ENCODE data around the gene CCDC24. TPM values are rescaled to one million over a fixed set of nuclear protein-coding genes. Genes with fewer than 3 reads are reported as not detected.
A peak's percentile ranks its signal among the peaks of the same experiment; 100 is the strongest.

CCDC24 gene
- total RNA-seq, 2 experiments from 2014 or later = 1.1 to 1.3 TPM

DNA sequence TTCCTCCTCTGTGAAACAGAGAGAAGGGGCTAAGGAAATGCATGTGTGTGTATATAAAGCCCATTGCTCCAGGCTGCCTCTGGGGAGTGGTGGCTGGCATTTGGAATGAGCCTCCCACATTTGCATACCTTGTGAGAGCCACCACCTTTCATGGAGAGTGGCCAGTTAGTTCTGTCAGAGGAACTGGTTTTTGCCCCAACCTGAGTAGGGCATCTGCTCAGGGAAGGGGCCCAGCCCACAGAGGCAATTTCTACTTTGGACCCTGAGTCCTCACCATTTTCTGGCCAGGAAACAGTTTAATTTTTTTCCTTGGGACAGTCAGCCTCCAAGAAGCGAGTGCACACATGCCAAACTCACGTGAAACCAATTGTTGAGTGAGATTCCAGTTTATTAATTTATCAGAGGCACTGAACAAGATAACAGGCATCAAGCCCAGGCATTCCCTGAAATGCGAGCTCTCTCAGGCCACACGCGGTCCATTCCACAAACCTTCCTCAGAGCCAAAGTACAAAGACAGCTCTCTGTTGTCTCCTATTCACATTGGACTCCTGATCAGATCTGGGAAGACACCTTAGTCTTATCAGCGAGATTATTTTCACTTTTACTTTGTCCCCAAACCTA lies 40.9 kb downstream of the CCDC24 start:
- no peaks in the 10 kb centered on the region for H3K27me3 Mint-ChIP-seq (ENCODE audit: low read depth)
- no peak overlapping the region for H3K27ac Mint-ChIP-seq
- H3K4me3 Mint-ChIP-seq = peak overlapping the region; percentile 80
- ATAC-seq = no peak
- H3K4me1 Mint-ChIP-seq (ENCODE audit: low read depth) = peaks cover 30% of the 10 kb centered on the region
- ChIA-PET CTCF (interaction anchor here (0.7 to 7.1 kb wide), 2 partner anchors 26 to 94 kb away, joined by 3 to 107 read pairs; no protein-coding TSS in a partner anchor), POLR2A (no interaction called here)
- no peaks in the 10 kb centered on the region for H3K9me3 Mint-ChIP-seq (ENCODE audit: insufficient read depth)
- H3K36me3 Mint-ChIP-seq (ENCODE audit: low read depth) = no peaks in the 10 kb centered on the region
- no peak for DNase-seq

DNA sequence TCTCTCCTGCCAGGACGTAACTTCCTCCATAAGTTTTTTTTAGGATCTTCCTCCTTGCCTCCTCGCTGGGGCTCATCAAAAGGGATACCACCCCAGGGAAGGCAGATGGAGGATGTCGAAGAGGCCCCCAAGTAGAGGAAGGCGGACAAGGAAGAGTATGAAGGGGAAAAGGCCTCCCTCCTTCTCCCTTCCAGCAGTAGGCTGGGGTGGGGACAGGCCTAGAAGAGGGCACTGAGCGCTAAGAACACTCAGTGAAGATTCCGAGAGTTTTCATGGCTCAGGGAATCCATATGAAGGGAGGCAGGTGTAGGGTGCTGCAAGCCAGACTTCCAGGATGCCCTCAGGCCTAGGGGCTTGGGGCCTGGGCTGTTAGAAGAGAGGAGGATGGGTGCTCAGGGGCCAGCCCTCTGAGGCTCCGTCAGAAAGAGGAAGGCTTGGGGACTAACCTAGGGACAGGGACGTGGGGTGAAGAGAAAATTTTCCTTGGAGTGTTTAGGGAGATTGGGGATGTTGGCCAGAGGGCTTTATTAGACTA lies 41.7 kb downstream of the CCDC24 start:
- CTCF ChIA-PET = interaction anchor here (1.5 to 7.1 kb wide), 2 partner anchors 27 to 58 kb away, joined by 4 to 107 read pairs; partner anchors contain the start of gene ATP6V0B
- Mint-ChIP-seq H3K36me3 (ENCODE audit: low read depth) (no peaks in the 10 kb centered on the region), H3K4me1 (ENCODE audit: low read depth) (peaks cover 30% of the 10 kb centered on the region), H3K4me3 (no peak overlapping the region), H3K27ac (peak overlapping the region; percentile 26), H3K27me3 (ENCODE audit: low read depth) (no peaks in the 10 kb centered on the region), H3K9me3 (ENCODE audit: insufficient read depth) (no peaks in the 10 kb centered on the region)
- POLR2A ChIA-PET = no interaction called here
- ATAC-seq (no peak), DNase-seq (no peak)

DNA sequence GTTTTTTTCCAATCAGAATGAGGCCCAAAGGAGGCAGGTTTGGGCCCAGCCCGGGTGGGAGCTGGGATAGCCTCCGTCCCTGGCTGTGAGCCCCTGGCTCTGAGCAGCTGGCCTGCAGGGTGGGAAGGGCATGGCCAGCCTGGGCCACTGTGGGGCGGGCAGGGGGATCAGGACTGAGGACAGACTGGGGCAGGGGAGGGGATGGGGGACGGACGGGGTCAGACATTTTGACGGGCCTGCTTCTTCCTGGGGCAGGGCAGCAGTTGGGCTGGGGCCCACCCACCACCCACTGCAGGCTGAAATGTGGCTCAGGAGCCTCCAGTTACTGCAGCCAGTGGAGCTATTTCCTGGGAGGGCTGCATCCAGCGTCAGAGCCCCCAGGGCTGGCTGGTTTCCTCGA lies 42.4 kb downstream of the CCDC24 start:
- Mint-ChIP-seq H3K27ac (no peak overlapping the region), H3K36me3 (ENCODE audit: low read depth) (no peaks in the 10 kb centered on the region), H3K9me3 (ENCODE audit: insufficient read depth) (no peaks in the 10 kb centered on the region), H3K27me3 (ENCODE audit: low read depth) (peaks cover 3% of the 10 kb centered on the region), H3K4me3 (no peak overlapping the region), H3K4me1 (ENCODE audit: low read depth) (peaks cover 28% of the 10 kb centered on the region)
- ChIA-PET POLR2A (no interaction called here), CTCF (interaction anchor here (0.8 to 7.1 kb wide), 4 partner anchors 14 to 271 kb away, joined by 3 to 107 read pairs (median 24); partner anchors contain the start of gene ATP6V0B)
- ATAC-seq = no peak
- no peak for DNase-seq

DNA sequence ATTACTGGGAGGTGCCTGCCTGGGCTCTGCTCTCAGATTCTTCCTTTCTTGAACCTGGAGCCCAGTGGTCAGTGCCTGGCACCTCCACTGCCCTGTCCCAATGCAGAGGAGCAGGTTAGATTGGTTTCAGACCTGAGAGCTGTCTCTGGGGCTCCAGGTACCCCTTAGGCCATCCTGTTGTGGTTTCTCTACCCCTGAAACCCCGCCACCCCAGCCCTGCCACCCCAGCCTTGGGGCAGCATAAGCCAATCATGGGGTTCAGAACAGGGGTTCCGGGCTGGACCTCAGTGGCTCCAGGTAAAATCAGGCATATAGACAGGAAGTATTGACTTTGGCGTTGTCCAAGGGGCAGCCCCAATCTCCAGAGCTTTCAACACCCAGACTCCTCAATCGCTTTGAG lies 43.0 kb downstream of the CCDC24 start:
- DNase-seq (no peak), ATAC-seq (no peak)
- H3K4me1 Mint-ChIP-seq (ENCODE audit: low read depth) = peaks cover 21% of the 10 kb centered on the region
- peaks cover 3% of the 10 kb centered on the region for H3K27me3 Mint-ChIP-seq (ENCODE audit: low read depth)
- CTCF ChIA-PET = interaction anchor here (1.4 to 7.1 kb wide), 4 partner anchors 13 to 505 kb away, joined by 3 to 107 read pairs (median 24); partner anchors contain the start of gene ATP6V0B
- no peak overlapping the region for H3K4me3 Mint-ChIP-seq
- no peaks in the 10 kb centered on the region for H3K9me3 Mint-ChIP-seq (ENCODE audit: insufficient read depth)
- no peak overlapping the region for H3K27ac Mint-ChIP-seq
- H3K36me3 Mint-ChIP-seq (ENCODE audit: low read depth) = no peaks in the 10 kb centered on the region
- POLR2A ChIA-PET = no interaction called here

DNA sequence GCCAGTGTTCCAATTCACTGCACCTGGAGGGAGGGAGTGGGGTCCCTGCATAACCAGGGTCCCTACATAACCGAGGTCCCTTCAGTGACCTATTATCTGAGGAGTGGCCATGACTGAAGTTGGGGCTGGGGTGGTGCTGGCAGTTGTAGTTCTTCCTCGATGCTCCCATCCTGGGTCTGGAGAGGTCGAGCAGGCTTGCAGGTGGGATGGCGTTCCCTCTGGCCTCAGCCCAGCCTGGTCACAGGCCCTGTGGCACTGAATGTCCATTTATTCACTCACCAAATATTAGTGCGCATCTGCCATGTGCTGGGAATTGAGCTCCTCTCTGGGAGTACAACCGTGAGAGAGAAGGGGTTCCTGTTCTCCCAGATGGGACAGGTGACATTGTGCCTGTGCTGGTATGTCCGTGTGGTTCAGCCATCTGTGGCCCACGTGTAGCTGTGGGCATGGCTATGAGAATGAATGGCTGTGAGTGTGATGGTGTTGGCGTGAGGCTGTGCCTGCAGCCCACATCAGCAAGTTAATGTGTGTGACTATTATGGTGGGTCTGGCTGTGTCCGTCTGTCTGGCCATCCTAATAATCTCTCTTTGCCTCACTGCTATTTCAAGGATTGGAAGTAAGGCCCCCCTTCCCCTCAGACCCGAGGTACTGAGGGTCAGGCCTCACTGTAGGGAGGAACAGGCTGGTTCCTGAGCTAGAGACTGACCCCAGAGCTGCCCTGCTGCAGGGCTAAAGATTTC lies 43.7 kb downstream of the CCDC24 start:
- Mint-ChIP-seq H3K27ac (no peak overlapping the region), H3K9me3 (ENCODE audit: insufficient read depth) (no peaks in the 10 kb centered on the region), H3K27me3 (ENCODE audit: low read depth) (peaks cover 7% of the 10 kb centered on the region), H3K4me3 (no peak overlapping the region), H3K36me3 (ENCODE audit: low read depth) (no peaks in the 10 kb centered on the region), H3K4me1 (ENCODE audit: low read depth) (peaks cover 17% of the 10 kb centered on the region)
- POLR2A ChIA-PET = interaction anchor here (0.6 kb wide), 1 partner anchor 22 kb away, joined by 3 read pairs; no protein-coding TSS in a partner anchor
- DNase-seq (no peak), ATAC-seq (no peak)
- CTCF ChIA-PET = interaction anchor here (1.3 to 7.1 kb wide), 10 partner anchors 12 to 505 kb away, joined by 3 to 107 read pairs (median 11); partner anchors contain the start of gene ATP6V0B

DNA sequence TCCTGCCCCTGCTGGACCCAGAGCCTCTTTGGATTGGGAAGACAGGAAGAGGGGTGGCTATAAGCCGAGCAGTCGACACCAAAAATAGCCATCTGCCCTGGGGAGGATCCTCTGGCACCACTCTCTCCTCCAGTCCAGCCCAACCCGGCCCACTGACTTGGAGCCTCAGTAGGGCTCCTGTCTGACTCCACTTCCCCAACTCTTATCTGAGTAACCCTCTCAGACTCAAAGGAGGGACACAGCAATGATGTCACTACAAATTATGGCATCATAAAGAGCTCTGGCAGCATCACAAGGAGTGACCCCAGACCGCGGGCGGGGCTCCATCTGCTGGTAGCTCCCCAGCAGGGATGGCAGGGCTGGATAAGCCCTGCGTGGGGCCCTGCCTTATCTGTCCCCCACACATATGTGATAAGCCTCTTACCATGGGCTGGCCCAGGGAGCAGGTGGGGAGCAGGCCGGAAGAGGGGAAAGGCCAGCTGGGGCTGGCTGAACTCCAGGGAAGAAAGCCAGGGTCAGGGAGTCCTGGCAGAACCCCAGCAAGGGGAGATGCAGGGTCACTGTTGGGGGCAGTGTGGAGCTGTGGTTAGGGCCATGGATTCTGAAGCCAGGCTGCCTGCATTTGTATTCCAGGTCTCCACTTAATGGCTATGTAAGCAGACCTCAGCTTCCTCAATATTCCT lies 44.5 kb downstream of the CCDC24 start:
- Mint-ChIP-seq H3K9me3 (ENCODE audit: insufficient read depth) (no peaks in the 10 kb centered on the region), H3K4me3 (no peak overlapping the region), H3K36me3 (ENCODE audit: low read depth) (no peaks in the 10 kb centered on the region), H3K4me1 (ENCODE audit: low read depth) (peaks cover 16% of the 10 kb centered on the region), H3K27ac (no peak overlapping the region), H3K27me3 (ENCODE audit: low read depth) (peaks cover 8% of the 10 kb centered on the region)
- POLR2A ChIA-PET = interaction anchor here (0.6 kb wide), 1 partner anchor 22 kb away, joined by 3 read pairs; no protein-coding TSS in a partner anchor
- CTCF ChIA-PET = interaction anchor here (0.9 to 7.1 kb wide), 19 partner anchors 9 to 506 kb away, joined by 3 to 107 read pairs (median 7); partner anchors contain the start of genes ATP6V0B and PTPRF
- no peak for DNase-seq
- no peak for ATAC-seq

DNA sequence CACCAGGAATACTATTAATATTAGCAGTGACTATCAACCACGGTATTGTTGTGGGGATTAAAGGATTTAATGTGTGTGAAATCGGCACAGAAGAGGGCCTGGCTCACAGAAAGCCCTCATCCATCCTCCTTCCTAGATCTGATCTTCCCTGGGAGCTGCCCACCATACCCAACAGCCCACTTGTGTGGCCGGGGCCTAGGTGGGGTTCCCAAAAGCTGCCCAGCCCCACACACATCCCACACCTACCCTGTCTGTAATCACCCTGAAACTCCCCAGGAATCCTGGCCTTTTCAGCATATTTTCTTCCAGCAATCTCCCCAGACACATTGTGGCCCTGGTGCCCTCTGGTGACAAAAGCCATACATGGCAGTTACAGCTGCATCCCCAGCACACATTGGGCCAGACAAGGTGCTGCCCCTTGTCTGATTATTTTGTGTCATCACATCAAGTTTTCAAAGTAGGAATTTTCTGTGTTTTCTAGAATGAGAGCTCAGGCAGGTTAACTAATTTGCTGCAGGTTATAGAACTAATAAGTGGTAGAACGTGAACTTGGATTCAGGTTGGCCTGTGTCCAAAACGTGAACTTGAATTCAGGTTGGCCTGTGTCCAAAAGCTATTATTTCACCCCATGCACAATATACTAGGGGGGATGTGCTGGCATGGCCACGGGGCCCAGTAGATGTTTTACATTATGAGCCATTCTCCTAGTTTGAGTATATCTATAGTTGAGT lies 45.2 kb downstream of the CCDC24 start:
- POLR2A ChIA-PET = no interaction called here
- CTCF ChIA-PET = interaction anchor here (0.8 to 7.1 kb wide), 23 partner anchors 8 to 506 kb away, joined by 3 to 107 read pairs (median 5); partner anchors contain the start of genes ATP6V0B and PTPRF
- H3K4me1 Mint-ChIP-seq (ENCODE audit: low read depth) = peaks cover 10% of the 10 kb centered on the region
- H3K4me3 Mint-ChIP-seq = no peak overlapping the region
- DNase-seq (peak; percentile 77), ATAC-seq (peak; percentile 70)
- H3K27me3 Mint-ChIP-seq (ENCODE audit: low read depth) = peaks cover 11% of the 10 kb centered on the region
- H3K9me3 Mint-ChIP-seq (ENCODE audit: insufficient read depth) = no peaks in the 10 kb centered on the region
- no peak overlapping the region for H3K27ac Mint-ChIP-seq
- no peaks in the 10 kb centered on the region for H3K36me3 Mint-ChIP-seq (ENCODE audit: low read depth)

DNA sequence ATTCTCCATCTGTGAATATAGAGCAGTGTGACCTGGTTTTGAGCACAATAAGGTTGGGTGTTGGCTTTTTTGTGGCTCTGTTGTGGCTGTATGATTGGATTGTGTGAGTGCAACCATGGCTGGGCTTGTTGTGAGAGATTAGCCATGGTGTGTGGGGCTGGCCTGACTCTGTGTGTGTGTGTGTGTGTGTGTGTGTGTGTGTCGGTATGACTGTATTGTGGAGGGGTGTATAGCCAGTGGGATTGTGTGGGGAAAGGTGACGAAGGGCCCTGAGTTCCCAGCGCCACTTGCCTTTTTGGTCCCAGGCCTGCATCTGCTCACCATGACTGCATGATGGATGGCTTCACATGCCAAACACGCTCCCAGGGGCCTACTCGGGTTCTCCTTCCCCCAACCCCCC lies 45.8 kb downstream of the CCDC24 start:
- H3K4me1 Mint-ChIP-seq (ENCODE audit: low read depth) = peaks cover 9% of the 10 kb centered on the region
- CTCF ChIA-PET = interaction anchor here (0.8 to 7.1 kb wide), 20 partner anchors 7 to 507 kb away, joined by 3 to 107 read pairs (median 6); partner anchors contain the start of genes ATP6V0B and PTPRF
- H3K27me3 Mint-ChIP-seq (ENCODE audit: low read depth) = peaks cover 11% of the 10 kb centered on the region
- DNase-seq (no peak), ATAC-seq (peak; percentile 16)
- H3K4me3 Mint-ChIP-seq = no peak overlapping the region
- H3K9me3 Mint-ChIP-seq (ENCODE audit: insufficient read depth) = no peaks in the 10 kb centered on the region
- H3K27ac Mint-ChIP-seq = no peak overlapping the region
- POLR2A ChIA-PET = no interaction called here
- no peaks in the 10 kb centered on the region for H3K36me3 Mint-ChIP-seq (ENCODE audit: low read depth)

DNA sequence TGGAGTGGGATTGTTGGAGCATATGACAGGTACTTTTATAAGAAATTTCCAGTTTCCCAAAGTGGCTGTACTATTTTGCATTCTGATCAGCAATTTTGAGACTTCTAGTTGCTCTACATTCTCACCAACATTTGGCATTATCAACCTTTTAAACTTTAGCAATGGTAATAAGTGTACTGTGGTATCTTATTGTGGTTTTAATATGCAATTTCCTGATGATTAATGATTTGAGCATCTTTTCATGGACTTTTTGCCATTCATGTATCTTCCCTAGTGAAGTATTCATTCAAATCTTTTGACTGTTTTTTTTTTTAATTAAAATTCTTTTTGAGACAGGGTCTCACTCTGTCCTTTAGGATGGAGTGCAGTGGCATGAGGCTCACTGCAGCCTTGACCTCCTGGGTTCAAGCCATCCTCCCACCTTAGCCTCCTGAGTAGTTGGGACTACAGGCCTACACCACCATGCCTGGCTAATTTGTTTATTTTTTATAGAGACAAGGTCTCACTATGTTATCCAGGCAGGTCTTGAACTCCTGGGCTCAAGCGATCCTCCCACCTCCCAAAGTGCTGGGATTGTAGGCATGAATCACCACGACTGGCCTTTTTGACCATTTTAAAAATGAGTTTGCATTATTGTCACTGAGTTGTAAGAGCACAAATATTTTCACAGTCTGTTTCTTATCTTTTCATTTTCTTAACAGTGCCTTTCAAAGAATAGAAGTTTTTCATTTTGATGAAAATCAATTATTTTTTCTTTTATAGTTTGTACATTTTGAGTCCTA lies 47.7 kb downstream of the CCDC24 start:
- H3K9me3 Mint-ChIP-seq (ENCODE audit: insufficient read depth) = no peaks in the 10 kb centered on the region
- H3K27me3 Mint-ChIP-seq (ENCODE audit: low read depth) = peaks cover 14% of the 10 kb centered on the region
- no peak overlapping the region for H3K4me3 Mint-ChIP-seq
- H3K36me3 Mint-ChIP-seq (ENCODE audit: low read depth) = no peaks in the 10 kb centered on the region
- DNase-seq (no peak), ATAC-seq (no peak)
- ChIA-PET CTCF (interaction anchor here (2.0 to 2.6 kb wide), 2 partner anchors 10 to 33 kb away, joined by 5 to 20 read pairs; no protein-coding TSS in a partner anchor), POLR2A (no interaction called here)
- H3K4me1 Mint-ChIP-seq (ENCODE audit: low read depth) = no peaks in the 10 kb centered on the region
- no peak overlapping the region for H3K27ac Mint-ChIP-seq

DNA sequence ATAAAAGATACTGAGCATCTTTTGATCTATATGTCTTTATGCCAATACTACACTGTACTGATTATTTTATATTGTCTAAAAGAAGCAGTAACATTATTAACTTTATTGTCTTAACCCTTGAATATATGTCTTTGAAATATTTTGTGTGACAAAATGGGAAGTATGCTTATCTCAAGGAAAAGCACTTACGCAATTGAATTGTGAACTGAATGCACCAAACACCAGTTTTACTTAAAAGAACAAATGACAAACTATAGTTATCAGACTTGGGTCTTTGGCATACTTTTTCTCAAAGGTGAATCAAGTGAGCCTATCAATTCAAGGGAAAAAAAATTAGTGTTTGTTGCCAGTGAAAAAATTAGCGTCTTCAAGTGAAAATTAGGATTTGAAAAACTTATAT lies 49.0 kb downstream of the CCDC24 start:
- ChIA-PET POLR2A (no interaction called here), CTCF (interaction anchor here (0.9 to 2.6 kb wide), 4 partner anchors 9 to 106 kb away, joined by 5 to 20 read pairs (median 6); partner anchors contain the start of genes ARTN and SLC6A9)
- H3K27me3 Mint-ChIP-seq (ENCODE audit: low read depth) = peaks cover 14% of the 10 kb centered on the region
- H3K4me1 Mint-ChIP-seq (ENCODE audit: low read depth) = no peaks in the 10 kb centered on the region
- H3K27ac Mint-ChIP-seq = no peak overlapping the region
- H3K36me3 Mint-ChIP-seq (ENCODE audit: low read depth) = no peaks in the 10 kb centered on the region
- H3K4me3 Mint-ChIP-seq = no peak overlapping the region
- ATAC-seq = no peak
- no peak for DNase-seq
- no peaks in the 10 kb centered on the region for H3K9me3 Mint-ChIP-seq (ENCODE audit: insufficient read depth)

All from activated CD8-positive, alpha-beta T cell treated with anti-CD3 and anti-CD28 coated beads, Interleukin-2, amount 10 ng/mL, durations not matched to agents 7 days and 5 days (primary cell).